HG03103 (cell line): ENCODE measurements around the gene SEC31A.
"Not testable (repeated sequence)": the region's sequence is repeated elsewhere in the genome, so short reads cannot be mapped to it uniquely, and the experiment has no call there.

Source experiments
- ATAC-seq: cut with Tn5 transposase; IDR thresholded peaks from one replicate; pipeline ENCODE4 v1.9.1; 2021; ENCODE audit warnings: low read depth; ENCODE audit not compliant: unreplicated experiment

SEC31A gene

GRCh38 chr4:82839624-82840023 lies 51.3 kb downstream of the SEC31A start:
- no peak for ATAC-seq

GRCh38 chr4:82833696-82834313 lies 57.1 kb downstream of the SEC31A start:
- ATAC-seq = no peak

DNA sequence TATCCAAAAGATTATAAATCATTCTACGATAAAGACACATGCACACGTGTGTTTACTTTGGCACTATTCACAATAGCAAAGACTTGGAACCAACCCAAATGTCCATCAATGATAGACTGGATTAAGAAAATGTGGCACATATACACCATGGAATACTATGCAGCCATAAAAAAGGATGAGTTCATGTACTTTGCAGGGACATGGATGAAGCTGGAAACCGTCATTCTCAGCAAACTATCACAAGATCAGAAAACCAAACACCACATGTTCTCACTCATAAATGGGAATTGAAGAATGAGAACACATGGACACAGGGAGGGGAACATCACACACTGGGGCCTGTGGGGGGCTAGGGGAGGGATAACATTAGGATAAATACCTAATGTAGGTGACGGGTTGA lies 57.9 kb downstream of the SEC31A start:
- ATAC-seq = not testable (repeated sequence)

- ATAC-seq = no peak
Observed at GRCh38 chr4:82825425-82825824, 65.5 kb downstream of the SEC31A start.

DNA sequence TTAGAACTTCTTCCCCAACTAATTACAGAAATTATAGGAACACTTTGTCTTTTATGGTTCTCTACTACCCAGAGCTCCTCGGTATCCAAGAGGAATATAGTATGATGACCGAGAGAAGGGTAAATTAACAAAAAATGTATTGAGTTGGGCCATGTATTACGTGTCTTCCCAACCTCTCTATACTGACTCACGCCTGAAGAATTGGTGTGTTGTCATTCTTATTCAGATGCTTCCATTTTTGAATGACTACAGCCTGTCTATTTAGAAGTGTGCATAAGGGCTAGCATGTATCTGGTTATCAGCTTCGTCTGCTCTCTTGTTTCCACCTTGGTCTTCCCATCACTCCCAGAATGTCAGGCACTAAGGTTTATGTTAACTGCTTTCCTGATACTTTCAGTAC lies 67.9 kb downstream of the SEC31A start:
- no peak for ATAC-seq

DNA sequence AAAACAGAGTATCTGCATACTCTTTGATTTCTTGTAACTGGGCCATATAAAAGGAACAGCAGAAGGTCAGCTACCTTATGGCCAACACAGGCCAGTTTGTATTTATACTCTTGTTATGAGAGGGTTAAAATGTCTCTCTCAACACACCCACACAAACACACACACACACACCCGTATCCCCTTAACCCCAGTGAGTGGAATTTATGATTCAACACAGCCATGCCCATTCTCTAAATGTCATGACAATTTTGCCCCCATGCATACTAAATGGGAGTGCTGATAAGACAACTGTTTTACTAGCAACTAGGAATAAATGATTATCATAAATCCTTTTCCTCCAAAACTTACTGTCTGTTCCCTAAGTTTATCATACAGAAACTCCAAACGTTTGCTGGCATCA lies 70.3 kb downstream of the SEC31A start:
- ATAC-seq = no peak

GRCh38 chr4:82818664-82819662 lies 72.0 kb downstream of the SEC31A start:
- ATAC-seq = no peak

GRCh38 chr4:82816874-82817273 lies 74.1 kb downstream of the SEC31A start:
- ATAC-seq = not testable (repeated sequence)

- no peak for ATAC-seq
Observed at GRCh38 chr4:82814034-82814433, 76.9 kb downstream of the SEC31A start.

DNA sequence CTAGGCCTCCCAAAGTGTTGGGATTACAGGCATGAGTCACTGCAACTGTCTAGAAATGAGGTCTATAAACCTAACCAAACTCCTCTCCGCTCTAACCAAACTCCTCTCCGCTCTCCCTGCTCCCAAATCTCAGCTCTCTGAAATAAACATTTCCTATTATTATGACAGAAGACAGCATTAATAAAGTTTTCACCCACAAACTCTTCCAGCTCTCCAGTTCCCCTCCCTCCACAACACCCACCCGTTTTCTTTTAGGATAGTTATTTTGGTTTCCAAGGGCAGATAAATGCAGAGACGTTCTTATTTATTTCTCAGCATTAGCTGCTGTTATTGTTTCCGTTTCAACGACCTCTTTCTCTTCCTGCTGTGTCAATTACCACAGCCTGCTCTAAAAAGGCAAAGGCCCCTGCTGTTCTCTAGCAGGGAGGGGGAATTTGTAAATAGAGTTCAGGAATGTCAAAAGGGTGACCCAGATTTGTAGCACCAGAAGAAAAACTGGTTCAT lies 79.1 kb downstream of the SEC31A start:
- ATAC-seq = no peak

- no peak for ATAC-seq
Observed at GRCh38 chr4:82811392-82811791, 79.6 kb downstream of the SEC31A start.

DNA sequence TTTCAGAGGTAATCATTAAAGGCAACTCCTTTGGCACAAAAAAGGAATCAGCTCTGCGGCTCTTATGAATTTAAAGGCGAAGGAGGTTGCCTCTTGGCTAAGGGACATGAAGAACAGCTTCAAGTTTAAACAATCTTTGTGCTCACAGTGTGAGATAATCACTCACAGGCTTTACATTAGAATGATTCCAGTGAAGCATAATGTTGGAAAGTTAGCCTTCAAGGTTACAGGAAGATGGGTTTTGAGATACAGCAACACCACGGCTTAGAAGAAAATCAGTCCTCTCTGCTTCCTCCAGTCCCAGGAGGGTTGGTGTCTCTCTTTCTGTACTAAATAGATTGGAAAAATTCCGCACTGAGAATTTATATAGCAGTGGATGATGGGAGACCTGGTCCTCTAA lies 80.8 kb downstream of the SEC31A start:
- no peak for ATAC-seq

DNA sequence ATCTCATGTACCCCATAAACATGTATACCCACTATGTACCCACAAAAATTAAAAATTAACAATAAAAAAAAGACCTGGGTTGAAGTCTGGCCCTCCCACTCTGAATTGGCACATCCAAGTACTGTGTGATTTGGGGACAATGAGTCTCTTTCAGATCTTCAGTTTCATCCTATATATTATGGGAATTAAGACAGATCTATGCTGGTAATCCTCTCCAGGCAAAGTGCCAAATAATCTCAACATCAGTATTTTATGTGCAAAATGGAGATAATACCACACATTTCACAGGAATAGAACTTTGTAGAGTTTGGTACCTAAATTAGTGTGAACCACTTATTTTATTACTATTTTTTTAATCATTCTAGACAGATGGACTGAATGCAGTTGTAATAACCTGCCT lies 81.3 kb downstream of the SEC31A start:
- ATAC-seq = no peak

- no peak for ATAC-seq
Observed at GRCh38 chr4:82803746-82804145, 87.2 kb downstream of the SEC31A start.

DNA sequence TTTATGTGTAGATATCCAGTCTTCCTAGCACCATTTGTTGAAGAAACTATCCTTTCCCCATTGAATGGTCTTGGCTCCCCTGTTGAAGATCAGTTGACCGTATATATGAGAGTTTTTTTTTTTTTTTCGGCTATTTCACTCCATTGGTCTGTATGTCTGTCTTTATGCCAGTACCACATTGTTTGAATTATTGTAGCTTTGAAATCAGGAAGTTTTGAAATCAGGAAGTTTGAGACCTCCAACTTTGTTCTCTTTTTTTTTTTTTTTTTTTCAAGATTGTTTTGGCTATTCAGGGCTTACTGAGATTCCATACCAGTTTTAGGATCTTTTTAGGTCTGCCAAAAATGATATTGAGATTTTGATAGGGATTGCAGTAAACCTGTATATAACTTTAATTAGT lies 88.0 kb downstream of the SEC31A start:
- ATAC-seq = no peak

- ATAC-seq = no peak
Observed at GRCh38 chr4:82801910-82802521, 88.9 kb downstream of the SEC31A start.

GRCh38 chr4:82799006-82799881 lies 91.7 kb downstream of the SEC31A start:
- ATAC-seq = no peak

DNA sequence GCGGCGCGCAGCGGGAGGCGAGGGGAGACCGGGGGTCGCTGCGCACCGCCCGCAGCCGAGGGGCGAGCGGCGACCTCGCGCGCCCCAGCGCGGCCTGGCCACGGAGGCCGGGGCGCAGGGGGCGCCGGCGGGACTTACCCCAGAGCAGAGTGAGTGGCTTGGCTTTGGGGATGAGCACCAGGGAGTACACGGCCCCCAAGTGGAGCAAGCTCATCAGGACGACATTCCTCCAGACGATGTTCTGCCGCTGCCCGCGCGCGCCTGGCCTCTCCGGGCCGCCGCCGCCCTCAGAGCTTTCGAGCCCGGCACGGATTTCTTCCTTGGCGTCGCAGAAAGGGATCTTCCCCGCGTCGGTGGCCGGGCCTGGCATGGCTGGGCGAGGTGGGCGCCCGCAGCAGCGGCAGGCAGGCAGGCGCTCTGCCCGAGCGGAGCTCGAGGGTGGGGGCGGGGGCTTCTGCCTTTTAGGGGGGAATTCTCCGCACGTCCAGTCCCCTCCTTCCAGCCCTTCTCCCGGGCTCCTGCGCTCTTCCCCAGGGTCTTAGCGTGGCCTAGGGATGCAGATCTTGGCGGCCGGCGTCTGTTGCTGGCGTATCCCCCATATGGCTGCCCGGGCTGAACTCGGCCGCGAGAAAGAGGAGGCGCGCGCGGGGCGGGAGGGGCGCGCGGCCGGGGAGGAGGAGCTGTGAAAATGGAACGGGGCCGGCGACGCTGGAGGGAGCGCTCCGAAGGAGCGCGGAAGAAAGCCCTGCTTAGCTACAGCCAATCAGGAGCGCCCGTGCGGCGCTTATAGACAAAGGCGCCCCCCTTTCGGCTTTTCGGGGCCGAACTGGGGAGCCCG lies 92.6 kb downstream of the SEC31A start, which contains the start of gene SCD5:
Gene SCD5, minus strand, starts transcription at position 629 of the 838 bp plus-strand sequence. Its CDS starts 259 bp downstream, at position 370.
- peak; percentile 87 for ATAC-seq

GRCh38 chr4:82797405-82798111 lies 93.4 kb downstream of the SEC31A start:
- ATAC-seq = no peak
